ENCODE results near the gene GOLGA6L7.
"Not testable (repeated sequence)": the region's sequence is repeated elsewhere in the genome, so short reads cannot be mapped to it uniquely, and the experiment has no call there.

GOLGA6L7 gene

GRCh38 chr15:28843520-28843919, 4.9 kb downstream of the GOLGA6L7 start:
- not testable (repeated sequence) for DNase-seq

- not testable (repeated sequence) for DNase-seq
These were observed 6.2 kb downstream of the GOLGA6L7 start for GRCh38 chr15:28842210-28842609.

GRCh38 chr15:28840285-28840684, 8.2 kb downstream of the GOLGA6L7 start:
- not testable (repeated sequence) for DNase-seq

- not testable (repeated sequence) for DNase-seq
These were observed 13.4 kb downstream of the GOLGA6L7 start for GRCh38 chr15:28834957-28835585.

GRCh38 chr15:28831897-28832587, 16.4 kb downstream of the GOLGA6L7 start:
- not testable (repeated sequence) for DNase-seq

GRCh38 chr15:28821420-28821819, 27.0 kb downstream of the GOLGA6L7 start:
- not testable (repeated sequence) for DNase-seq

- DNase-seq = not testable (repeated sequence)
These were observed 28.5 kb downstream of the GOLGA6L7 start for GRCh38 chr15:28819930-28820295.

- not testable (repeated sequence) for DNase-seq
These were observed 29.2 kb downstream of the GOLGA6L7 start for GRCh38 chr15:28819019-28819929.

GRCh38 chr15:28818168-28818567, 30.3 kb downstream of the GOLGA6L7 start:
- not testable (repeated sequence) for DNase-seq

- not testable (repeated sequence) for DNase-seq
These were observed 34.4 kb downstream of the GOLGA6L7 start for GRCh38 chr15:28814059-28814458.

- not testable (repeated sequence) for DNase-seq
These were observed 35.1 kb downstream of the GOLGA6L7 start for GRCh38 chr15:28813392-28813791.

- DNase-seq = not testable (repeated sequence)
These were observed 36.4 kb downstream of the GOLGA6L7 start for GRCh38 chr15:28811852-28812550.

- not testable (repeated sequence) for DNase-seq
These were observed 38.0 kb downstream of the GOLGA6L7 start for GRCh38 chr15:28810444-28810843.

- DNase-seq = not testable (repeated sequence)
These were observed 40.3 kb downstream of the GOLGA6L7 start for GRCh38 chr15:28808136-28808535.

- DNase-seq = not testable (repeated sequence)
These were observed 48.1 kb downstream of the GOLGA6L7 start for GRCh38 chr15:28800366-28800765.

- DNase-seq = not testable (repeated sequence)
These were observed 50.2 kb downstream of the GOLGA6L7 start for GRCh38 chr15:28798234-28798633.

- DNase-seq = not testable (repeated sequence)
These were observed 54.2 kb downstream of the GOLGA6L7 start for GRCh38 chr15:28794231-28794630.

All from NCI-H146 (cell line).